Stimulated activated CD8-positive, alpha-beta memory T cell treated with anti-CD3 and anti-CD28 coated beads, Interleukin-7, amount 100 ng/mL, for 48 hours (primary cell): Measurements from ENCODE around the gene ZFR2.

Experiments used
- DNase-seq, 2 donors: peaks; one replicate each; pipeline ENCODE4 v3.0.0-alpha.2; 2020; ENCODE audit warnings: low read depth in 1 of 2; ENCODE audit errors: extremely low read depth in 1 of 2

ZFR2 gene

DNA sequence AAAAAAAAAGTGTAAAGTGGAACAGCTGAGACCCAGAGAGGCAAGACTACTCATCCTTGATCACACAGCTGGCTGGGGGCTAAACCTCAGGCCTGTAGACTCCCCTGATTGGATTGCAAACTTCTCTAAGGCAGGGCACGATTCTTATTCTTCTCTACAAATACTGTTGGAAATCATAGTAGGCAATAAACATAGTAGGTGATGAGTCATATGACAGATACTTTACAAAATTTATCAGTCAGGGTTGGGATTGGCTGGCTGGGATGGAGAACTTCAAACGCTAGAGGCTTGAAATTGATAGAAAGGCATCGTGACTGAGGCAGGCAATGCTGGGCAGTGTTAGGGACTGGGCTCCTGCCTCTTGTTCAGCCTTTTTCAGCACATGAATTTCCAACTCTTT lies 76.7 kb downstream of the ZFR2 start:
- no peak for DNase-seq

DNA sequence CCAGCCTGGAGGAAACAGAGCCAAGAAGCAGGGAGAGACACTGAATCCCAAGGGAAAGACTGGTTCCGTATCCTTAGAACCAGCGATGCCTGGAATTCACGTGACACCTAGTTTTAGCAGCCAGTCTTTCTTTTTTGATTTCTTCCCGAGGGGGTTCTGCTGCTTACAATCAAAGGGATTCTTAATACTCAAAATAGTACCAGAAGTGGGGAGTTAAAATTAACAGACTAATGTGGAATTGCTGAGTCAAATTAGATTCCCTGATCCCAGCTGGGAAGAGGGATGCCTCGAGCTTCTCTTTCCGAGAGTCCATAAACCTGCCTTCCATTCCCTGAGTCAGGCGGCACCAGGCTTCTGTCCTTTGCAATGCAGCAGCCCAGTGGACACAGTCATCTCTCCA lies 77.9 kb downstream of the ZFR2 start:
- DNase-seq: no peak

DNA sequence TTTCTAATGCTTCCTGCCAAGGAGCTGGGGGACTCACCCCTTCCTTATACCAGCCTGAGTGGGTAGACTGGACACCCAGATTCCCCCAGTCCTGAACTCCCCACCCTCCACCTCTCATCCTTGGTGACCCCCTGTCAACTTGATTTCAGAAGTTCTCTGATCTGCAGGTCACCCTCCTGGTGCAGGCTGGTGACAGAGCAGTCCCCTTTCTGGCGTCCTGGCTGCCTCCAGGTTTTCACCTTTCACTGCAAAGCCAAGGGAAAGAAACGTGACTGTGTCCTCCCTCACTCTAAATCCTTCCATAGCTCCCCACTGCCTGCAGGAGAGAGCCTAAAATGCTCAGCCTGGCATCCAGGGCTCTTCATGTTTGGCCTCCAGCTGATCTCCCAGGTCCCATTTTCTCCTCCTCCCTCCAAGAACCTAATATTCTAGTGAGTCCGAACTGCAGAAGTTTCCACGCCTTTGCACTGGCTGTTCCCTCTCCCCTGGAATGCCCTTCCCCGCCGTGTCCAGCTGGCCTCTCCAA lies 78.6 kb downstream of the ZFR2 start:
- no peak for DNase-seq

DNA sequence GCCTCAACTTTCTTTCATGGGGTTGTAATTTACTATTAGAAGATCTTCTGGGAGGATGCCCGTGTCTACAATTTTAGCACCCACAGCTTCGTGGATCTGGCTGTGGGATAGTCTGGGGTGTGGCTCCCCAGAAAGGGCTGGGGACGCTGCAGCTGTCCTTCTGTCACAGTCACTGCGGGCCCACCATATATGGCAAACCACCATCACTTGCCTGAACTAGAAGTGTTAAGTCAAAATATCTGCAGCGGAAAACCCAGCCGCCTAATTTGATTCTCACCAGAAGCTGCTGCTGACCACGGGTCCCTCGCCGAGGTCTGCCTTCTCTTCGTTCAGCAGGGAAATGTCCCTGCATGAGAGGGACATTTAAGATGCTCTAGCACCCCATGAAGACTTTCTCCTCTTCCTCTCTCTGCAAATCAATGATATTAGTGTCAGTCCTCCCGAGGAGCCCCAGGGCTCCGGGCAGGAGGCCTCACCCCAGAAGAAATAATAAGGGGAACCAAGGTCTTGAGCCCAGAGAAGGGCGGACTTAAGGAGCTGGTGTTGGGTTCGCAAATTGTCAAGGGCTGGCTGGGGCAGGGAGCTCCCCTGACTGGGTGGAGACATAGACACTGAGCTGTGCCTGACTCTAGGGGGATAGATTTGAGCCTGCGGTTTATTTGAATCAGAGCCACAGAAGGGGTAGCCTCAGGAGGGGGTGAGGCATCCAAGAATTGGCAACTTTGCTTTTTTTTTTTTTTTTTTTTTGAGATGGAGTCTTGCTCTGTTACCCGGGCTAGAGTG lies 79.7 kb downstream of the ZFR2 start:
- no peak for DNase-seq

DNA sequence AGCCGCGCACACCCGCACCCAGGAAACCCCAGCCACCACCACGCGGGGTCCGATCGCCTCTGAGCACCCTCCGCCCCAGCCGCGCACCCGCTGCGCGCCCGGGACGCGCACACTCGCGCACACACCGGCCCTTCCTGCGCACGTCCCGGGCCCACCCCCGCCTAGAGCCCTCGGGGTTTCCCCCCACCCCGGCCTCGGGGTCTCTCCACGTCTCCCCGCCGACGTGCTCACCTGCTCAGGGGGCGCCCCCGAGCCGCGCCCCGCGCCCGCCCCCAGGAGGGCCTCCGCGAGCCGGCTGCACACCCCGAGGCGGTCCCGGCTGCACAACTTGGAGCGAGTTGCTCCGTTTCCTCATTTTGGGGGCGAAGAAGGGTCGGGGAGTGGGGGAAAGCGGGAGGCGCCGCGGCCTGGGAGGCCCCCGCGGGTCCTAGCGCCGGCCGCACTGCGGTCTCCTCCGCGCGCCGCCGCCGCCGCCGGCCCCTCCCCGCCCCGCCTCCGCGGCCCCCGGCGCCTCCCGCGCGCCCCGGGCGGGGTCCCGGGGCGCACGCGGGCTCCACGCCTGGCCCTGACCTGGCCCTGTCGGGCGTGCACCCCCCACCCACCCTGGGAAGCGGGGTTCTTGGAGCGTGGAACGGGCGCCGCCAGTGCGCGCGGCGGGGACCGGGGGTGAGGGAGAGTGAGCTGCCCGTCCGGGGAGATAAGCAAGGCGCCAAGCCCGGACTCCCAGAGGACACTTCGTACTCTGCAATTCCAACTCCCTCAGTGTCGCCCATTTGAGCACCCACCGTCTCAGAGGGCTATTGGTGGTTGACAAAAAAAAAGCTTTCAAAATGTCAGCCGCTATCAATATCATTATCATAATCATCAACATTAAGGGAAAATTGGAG lies 82.7 kb downstream of the ZFR2 start, which contains the start of gene MATK:
MATK (minus strand) TSS at position 444 of the 887 bp plus-strand sequence. CDS start 1,246 bp downstream, outside the sequence.
- no peak for DNase-seq

DNA sequence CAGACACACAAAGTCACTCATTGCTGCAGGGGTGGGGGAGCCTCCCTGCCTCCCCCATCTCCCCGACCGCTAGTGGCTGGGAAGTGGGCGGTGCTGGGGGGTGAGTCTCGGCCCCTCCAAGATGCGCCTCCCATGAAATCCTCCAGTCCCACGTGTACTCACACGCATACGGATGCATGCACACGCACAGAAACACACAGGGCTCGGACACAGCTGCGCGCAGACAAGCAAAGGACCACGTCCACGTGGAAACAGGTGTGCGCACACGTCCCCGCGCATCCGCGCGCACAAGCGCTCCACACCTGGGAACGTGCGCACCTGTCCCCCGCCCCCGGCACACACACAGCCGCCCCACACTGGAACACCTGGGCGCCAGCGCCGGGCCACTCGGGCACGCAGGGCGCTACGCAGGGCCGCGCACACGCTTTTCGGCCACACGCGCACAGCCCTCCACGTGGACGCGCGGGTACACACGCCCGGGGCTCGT lies 83.3 kb downstream of the ZFR2 start:
- no peak for DNase-seq

DNA sequence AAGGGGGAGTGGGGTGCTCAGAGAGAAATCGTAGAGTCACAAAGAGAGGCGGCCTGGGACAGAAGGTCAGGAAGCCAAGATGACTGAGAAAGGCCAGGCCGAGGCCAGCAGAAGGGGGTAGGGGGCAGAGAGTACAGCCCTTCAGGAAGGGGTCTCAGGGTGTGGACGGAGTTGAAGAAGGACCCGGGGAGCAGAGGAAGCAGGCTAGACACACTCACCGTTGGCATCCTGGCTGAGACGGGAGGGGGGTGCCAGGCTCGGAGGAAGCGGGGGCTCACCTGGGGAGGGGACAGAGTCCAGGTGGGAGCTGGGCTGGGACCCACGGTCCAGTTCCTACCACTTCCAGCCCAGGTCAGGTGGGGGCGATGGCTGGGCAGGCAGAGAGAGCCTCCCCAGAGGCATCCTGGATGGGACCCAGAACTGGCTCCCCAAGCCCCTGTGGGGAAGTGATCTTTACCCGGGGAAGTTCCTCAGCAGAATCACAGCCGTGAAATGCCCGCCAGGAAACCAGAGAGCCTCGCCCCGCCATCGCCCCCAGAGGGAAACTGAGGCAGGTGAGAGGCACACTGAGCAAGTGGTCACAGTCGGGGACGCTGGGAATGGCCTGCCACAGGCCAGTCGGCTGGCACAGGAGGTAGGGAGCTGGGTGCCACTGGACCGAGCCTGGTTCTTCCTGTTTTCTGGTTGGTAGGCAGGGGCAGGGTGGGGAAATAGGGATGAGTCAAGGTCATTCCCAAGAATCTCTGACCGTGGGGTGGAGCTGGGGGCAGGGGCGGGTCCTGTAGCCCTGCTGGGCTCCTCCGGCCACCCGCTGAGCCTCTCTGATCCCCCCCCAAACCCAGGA lies 84.0 kb downstream of the ZFR2 start:
- no peak for DNase-seq

DNA sequence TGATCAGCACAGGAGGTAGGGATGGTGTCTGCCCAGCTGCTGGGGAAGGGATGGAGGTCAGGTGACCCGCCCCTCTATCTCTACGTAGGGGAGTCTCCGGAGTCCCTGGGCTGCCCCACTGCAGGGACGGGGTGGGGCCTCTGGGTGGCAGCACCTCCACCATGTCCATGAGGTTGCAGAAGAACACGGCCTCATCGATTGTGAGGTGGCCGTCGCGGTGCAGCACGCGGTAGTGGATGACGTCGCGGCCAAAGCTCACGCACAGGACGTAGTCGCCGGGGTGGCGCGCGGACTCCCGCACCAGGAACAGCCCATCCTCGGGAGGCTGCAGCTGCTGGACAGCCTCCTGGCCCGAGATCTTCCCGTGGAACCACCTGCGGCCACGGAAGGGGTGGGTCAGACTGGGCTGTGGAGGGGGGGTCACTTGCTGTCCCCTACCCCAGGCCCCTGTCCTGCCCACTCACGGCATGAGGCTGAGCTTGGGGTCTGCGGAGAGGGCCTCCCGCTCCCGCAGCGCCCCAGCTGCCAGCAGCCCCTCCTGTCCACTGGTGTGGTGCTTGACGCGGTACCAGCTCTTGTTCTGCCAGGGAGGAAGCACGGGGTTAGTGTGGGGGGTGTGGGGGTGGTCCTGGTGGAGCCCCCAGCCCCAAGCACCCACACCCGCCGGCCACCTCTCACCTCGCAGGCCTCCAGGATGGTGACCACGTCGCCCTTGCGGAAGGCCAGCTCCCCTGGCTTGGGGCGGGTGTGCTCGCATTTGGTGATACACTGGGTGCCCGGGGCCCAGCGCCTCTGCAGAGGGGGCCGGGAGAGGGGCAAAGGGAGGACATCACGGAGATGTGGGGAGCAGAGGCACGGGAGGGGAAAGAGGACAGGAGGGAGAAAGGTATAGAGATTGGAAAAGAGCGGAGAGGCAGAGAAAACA lies 84.9 kb downstream of the ZFR2 start:
- peak in 1 of 2 donors; percentile 43 for DNase-seq

DNA sequence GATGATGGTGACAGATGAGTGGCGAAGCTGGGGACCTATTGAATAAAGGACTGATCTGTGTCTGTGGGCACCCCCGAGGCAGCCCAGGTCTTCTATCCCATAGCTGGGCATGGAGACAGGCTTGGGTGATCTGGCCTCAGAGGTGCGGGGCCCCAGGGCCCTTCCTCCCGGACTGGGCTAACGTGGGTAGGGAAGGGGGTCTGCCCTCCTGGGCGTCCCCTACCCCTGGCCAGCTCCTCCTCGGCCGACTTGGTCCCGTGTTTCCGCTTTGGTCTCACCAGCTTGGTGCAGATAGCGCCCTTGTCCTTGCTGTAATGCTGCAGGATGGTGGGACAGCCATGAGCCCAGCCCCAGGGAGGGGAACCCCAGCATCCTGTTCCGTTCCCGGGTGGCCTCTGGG lies 85.9 kb downstream of the ZFR2 start:
- no peak for DNase-seq

DNA sequence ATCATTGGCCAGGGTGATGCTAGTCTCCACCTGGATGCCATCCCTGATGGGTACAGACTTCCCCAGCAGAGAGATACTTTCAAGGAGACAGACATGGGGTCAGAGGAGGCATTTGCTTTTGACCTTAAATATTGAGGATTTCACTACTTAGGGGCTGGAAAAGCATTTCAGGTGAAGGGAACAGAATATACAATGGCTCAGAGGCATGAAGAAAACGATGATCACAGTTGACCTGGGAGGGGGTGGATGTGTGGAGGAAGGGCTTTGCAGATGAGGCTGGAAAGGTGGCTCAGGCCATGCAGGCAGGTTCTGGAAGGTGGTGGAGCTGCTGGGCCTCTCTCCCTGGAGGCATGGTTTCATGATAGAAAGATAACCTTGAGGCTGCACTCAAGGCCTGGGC lies 86.5 kb downstream of the ZFR2 start:
- no peak for DNase-seq

DNA sequence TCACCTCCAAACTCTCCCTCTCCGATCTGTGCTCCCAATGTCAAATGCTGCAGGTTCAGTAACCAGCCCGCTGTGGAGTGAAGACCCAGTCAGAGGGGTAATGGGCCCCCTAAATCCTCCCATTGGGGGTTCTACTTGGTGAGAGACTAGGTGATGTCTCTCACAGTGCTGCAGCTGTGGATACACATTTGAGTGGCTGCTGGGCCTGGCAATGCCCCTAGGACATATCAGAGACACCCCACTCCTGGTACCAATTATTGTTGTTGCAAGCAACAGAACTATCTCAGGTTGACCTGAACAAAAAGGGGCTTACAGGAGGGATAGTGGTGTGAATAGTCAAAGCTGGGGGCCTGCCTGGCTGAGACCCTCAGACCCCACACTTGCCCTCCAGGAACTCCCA lies 87.2 kb downstream of the ZFR2 start:
- DNase-seq: no peak

DNA sequence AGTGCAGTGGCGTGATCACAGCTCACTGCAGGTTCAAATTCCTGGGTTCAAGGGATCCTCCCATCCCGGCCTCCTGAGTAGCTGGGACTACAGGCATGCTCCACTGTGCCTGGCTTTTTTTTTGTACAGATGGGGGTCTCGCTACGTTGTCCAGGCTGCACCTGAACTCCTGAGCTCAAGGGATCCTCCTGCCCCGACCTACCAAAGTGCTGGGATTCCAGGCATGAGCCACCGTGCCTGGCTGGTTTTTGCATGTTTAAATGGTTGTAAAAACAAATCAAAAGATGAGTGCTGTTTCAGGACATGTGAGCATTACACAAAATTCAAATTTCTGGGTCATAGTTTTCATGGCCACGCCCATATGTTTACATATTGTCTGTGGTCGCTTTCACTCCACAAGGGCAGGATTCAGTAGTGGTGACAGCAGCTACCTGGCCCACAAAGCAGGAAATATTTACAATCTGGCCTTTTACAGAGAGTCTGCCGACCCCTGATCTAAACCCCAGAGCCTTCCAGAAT lies 88.0 kb downstream of the ZFR2 start:
- no peak for DNase-seq

DNA sequence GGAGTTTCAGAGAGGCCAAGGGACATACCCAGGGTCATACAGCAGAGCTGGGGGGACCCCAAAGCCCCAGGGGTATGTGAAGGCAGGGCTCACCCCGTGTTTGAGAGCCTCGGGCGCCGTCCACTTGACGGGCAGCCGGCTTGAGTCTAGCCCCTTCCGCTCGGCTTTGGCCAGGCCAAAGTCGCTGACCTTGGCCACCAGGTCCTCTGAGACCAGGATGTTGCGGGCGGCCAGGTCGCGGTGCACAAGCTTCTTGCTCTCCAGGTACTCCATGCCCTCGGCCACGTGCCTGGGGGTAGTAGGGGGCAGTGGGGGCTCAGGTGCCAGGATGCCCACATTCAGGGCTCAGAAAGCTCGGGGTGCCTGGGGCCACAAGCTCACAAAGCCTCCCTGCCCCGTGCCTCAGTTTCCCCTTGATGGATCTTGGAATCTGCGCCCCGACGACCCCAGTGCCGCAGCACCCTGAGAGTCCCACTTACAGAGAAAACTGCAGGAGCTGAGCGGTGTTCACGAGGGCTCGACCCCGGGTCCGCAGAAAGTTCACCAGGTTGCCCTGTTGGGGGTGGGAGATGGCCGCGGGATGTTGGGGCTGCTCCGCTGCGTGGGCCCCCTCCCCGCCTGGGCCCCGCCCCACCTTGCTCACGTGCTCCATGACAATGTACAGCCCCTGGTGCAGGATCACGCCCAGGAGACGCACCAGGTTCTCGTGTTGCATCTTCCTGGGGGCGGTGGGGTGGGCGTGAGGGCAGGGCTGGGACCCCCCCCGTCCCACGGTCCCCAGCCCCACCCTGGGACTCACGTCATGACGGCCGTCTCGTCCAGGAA lies 89.7 kb downstream of the ZFR2 start:
- no peak for DNase-seq

DNA sequence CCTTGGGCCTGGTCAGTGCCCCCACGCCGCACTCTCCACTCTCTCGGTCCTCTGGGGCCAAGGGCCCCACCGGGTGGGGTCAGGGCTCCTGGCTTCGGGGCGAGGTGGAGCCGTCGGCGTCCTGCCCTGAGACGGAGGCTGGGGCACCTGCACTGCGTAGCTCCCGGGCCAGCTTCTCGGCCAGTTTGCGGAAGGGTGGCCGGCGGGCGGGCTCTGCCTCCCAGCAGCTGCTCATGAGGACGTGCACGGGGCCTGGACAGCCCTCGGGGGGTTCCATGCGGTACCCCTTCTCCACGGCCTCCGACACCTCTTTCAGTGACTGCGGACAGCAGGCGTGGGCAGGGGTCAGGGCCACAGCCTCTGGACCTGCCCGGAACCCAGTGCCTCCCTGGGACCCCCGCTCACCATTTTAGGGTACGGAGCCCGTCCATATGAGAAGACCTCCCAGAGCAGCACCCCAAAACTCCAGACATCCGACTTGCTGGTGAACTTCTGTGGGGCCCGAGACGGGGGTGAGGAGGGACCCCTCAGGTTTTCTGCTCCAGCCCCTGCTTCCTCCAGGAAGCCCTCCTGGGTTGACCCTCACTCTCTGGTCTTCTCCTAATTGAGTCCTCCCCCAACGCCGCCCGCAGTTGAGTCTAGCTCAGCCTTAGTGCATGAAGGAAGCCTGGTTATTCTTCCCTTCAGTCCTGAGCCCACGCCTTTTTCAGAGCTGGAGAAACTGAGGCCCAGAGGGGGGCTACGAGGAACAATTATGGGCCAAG lies 90.6 kb downstream of the ZFR2 start:
- DNase-seq: no peak

DNA sequence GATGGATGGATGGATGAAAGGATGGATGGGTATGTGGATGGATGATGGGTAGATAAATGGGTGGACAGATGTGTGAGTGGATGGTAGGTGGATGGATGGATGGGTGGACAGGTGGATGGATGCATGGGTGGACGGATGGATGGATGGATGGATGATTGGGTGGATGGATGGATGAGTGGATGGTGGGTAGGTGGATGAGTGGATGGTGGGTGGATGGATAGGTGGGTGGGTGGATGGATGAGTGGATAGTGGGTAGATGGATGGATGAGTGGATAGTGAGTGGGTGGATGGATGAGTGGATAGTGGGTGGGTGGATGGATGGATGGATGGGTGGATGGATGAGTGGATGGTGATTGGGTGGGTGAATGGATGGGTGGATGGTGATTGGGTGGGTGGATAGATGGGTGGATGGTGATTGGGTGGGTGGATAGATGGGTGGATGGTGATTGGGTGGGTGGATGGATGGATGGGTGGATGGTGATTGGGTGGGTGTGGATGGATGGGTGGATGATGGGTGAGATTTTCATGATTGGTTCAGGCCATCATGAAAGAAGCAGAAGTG lies 92.3 kb downstream of the ZFR2 start:
- DNase-seq: no peak

DNA sequence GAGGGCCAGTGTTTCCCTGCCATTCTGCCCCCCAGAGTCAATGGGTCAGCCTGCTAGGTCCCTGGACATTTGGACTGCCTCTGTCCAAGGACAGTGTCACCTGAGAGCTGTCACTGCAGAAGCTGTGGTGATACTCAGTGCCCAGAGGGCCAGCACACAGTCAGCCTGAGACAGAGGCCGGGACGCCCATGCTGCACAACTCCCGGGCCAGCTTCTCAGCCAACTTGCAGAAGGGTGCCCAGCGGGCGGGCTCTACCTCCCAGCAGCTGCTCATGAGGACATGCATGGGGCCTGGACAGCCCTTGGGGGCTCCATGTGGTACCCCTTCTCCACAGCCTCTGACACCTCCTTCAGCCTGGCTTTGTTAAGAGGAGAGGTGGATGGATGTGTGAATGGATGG lies 93.0 kb downstream of the ZFR2 start:
- no peak for DNase-seq

DNA sequence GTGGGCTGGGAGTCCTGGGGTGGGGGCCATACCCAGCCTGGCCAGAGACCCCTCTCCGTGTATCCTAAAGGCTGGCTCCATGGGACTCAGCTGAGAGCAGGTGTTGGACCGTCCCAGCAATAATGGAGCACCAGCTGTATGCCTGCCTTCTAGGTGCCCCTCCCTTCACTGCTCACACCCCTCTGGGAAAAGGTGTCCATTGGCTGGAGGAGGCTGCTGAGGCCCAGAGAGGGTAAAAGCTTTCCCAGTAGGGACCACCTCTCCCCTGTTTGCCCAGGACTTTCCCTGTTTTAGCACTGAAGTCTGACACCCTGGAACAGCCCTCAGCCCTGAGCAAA lies 93.5 kb downstream of the ZFR2 start:
- no peak for DNase-seq
